Measurements from ENCODE around the gene TRIM67. TPM values are rescaled to one million over a fixed set of nuclear protein-coding genes. Genes with fewer than 3 reads are reported as not detected.
"Not testable (repeated sequence)": the region's sequence is repeated elsewhere in the genome, so short reads cannot be mapped to it uniquely, and the experiment has no call there.

TRIM67 gene
- total RNA-seq, 1 experiment from 2014 or later: 0.08 TPM

- Histone ChIP-seq H3K4me3 (ENCODE audit: low read depth in 2 of 2, low read length in 2 of 2) (no peak overlapping the region), H3K9me3 (ENCODE audit: control insufficient read depth, insufficient read depth, low read depth, low read length) (no peaks in the 10 kb centered on the region), H3K4me1 (ENCODE audit: control insufficient read depth, insufficient read depth, low read length) (no peaks in the 10 kb centered on the region), H3K27ac (ENCODE audit: low read length) (no peak overlapping the region), H3K27me3 (ENCODE audit: control insufficient read depth, insufficient read depth, low read length) (peaks cover 15% of the 10 kb centered on the region), H3K36me3 (ENCODE audit: control insufficient read depth, insufficient read depth, low read length) (no peaks in the 10 kb centered on the region)
- intact Hi-C loops (cut with micrococcal nuclease; ENCODE audit: unreplicated experiment): no loop called here
- DNase-seq (ENCODE audit: low read depth, low spot score) (no peak), ATAC-seq (no peak)
- no TSS peak for BruUV-seq (replicated peaks)
- POLR2A ChIA-PET: no interaction called here
- TF ChIP-seq TCF7L2 (IDR thresholded peaks at IDR 0.05; ENCODE audit: low read depth, low read length) (no peak), SIN3A (IDR thresholded peaks at IDR 0.05; ENCODE audit: borderline replicate concordance, insufficient read depth, low read depth, low read length) (no peak), REST (IDR thresholded peaks at IDR 0.05; ENCODE audit: insufficient read depth in 1 of 2, low read depth in 2 of 2, low read length in 1 of 2) (no peak), CTCF (IDR thresholded peaks at IDR 0.05) (no peak), POLR2AphosphoS5 (IDR thresholded peaks at IDR 0.05; ENCODE audit: low read depth, low read length) (no peak)
- in situ Hi-C loops (cut with HindIII; ENCODE audit: low pct_unique_long_range_greater_than_20kb, low sequenced_read_pairs): no loop called here
- CTCF ChIA-PET: interaction anchor here (0.7 kb wide), 1 partner anchor 440 kb away, joined by 4 read pairs; no protein-coding TSS in a partner anchor
Measured at GRCh38 chr1:231155808-231156207, 6.0 kb upstream of the TRIM67 start.

- ChIA-PET CTCF (no interaction called here), POLR2A (no interaction called here)
- DNase-seq (ENCODE audit: low read depth, low spot score) (no peak), ATAC-seq (no peak)
- no peak for TF ChIP-seq CTCF (IDR thresholded peaks at IDR 0.05)
- TF ChIP-seq TCF7L2 (IDR thresholded peaks at IDR 0.05; ENCODE audit: low read depth, low read length): no peak
- no peak for TF ChIP-seq SIN3A (IDR thresholded peaks at IDR 0.05; ENCODE audit: borderline replicate concordance, insufficient read depth, low read depth, low read length)
- TF ChIP-seq REST (IDR thresholded peaks at IDR 0.05; ENCODE audit: insufficient read depth in 1 of 2, low read depth in 2 of 2, low read length in 1 of 2): no peak
- TF ChIP-seq POLR2AphosphoS5 (IDR thresholded peaks at IDR 0.05; ENCODE audit: low read depth, low read length): no peak
- Histone ChIP-seq H3K4me1 (ENCODE audit: control insufficient read depth, insufficient read depth, low read length) (no peaks in the 10 kb centered on the region), H3K36me3 (ENCODE audit: control insufficient read depth, insufficient read depth, low read length) (no peaks in the 10 kb centered on the region), H3K27me3 (ENCODE audit: control insufficient read depth, insufficient read depth, low read length) (peaks cover 18% of the 10 kb centered on the region), H3K4me3 (ENCODE audit: low read depth in 2 of 2, low read length in 2 of 2) (no peak overlapping the region), H3K27ac (ENCODE audit: low read length) (no peak overlapping the region), H3K9me3 (ENCODE audit: control insufficient read depth, insufficient read depth, low read depth, low read length) (no peaks in the 10 kb centered on the region)
- in situ Hi-C loops (cut with HindIII; ENCODE audit: low pct_unique_long_range_greater_than_20kb, low sequenced_read_pairs): no loop called here
- no TSS peak for BruUV-seq (replicated peaks)
- intact Hi-C loops (cut with micrococcal nuclease; ENCODE audit: unreplicated experiment): no loop called here
Measured at GRCh38 chr1:231157311-231157710, 4.5 kb upstream of the TRIM67 start.

- BruUV-seq (replicated peaks); ATAC-seq; H3K27ac ChIP-seq (ENCODE audit: low read length); intact Hi-C loops (cut with micrococcal nuclease; ENCODE audit: unreplicated experiment); CTCF ChIA-PET; H3K36me3 ChIP-seq (ENCODE audit: control insufficient read depth, insufficient read depth, low read length); DNase-seq (ENCODE audit: low read depth, low spot score); in situ Hi-C loops (cut with HindIII; ENCODE audit: low pct_unique_long_range_greater_than_20kb, low sequenced_read_pairs); POLR2A ChIA-PET; H3K9me3 ChIP-seq (ENCODE audit: control insufficient read depth, insufficient read depth, low read depth, low read length); H3K4me3 ChIP-seq (ENCODE audit: low read depth in 2 of 2, low read length in 2 of 2); H3K4me1 ChIP-seq (ENCODE audit: control insufficient read depth, insufficient read depth, low read length): not testable (repeated sequence)
- peaks cover 18% of the 10 kb centered on the region for H3K27me3 ChIP-seq (ENCODE audit: control insufficient read depth, insufficient read depth, low read length)
Measured at GRCh38 chr1:231158141-231158540, 3.7 kb upstream of the TRIM67 start.

Measured in Panc1 (cell line).